A549 (cell line): ENCODE results near the gene GNAO1. TPM values are rescaled to one million over a fixed set of nuclear protein-coding genes. Genes with fewer than 3 reads are reported as not detected.

ENCODE experiments used
- ATAC-seq, 2 experiments: fragments of 200-7000 bp in 1 of 2; fragments of >200 bp in 1 of 2; cut with Nextera tagmentation in 1 of 2; cut with Tn5 transposase in 1 of 2; 3 replicates each; pipeline versions ENCODE4 v1.8.0 to v1.9.1; 2018 to 2020; ENCODE audit warnings: mild to moderate bottlenecking in 1 of 2, moderate library complexity in 1 of 2
- CTCF ChIA-PET: fragments of 300-600 bp; sonication (Branson Sonifier 250); formaldehyde crosslinking; extraction: SDS; loops from one replicate; lab custom pipeline; 2021; ENCODE audit warnings: antibody characterized with exemption, inconsistent platforms; lab: Yijun Ruan, JAX
- POLR2A ChIA-PET: fragments of 350-600 bp; formaldehyde crosslinking; extraction: SDS; loops from one replicate; lab custom pipeline; 2021; ENCODE audit warnings: antibody characterized with exemption, inconsistent platforms; lab: Yijun Ruan, JAX
- DNase-seq, 2 experiments: peaks; one replicate each; pipeline versions ENCODE4 v3.0.0 to v3.0.0-alpha.2; 2011 to 2016; ENCODE audit warnings: low read depth in 1 of 2, low spot score in 1 of 2
- FAIRE-seq: peaks from 2 replicates; lab custom pipeline; 2011; peaks lifted over from hg19 to GRCh38; lab: Jason Lieb, UNC
- H3K27ac ChIP-seq, 2 experiments: fragments of >200 bp; sonication (Bioruptor Twin); formaldehyde crosslinking; 3 replicates each; pipeline ENCODE4 v1.5.1; 2016 to 2017
- H3K4me1 ChIP-seq: fragments of >200 bp; sonication (Bioruptor Twin); formaldehyde crosslinking; 3 replicates; pipeline ENCODE4 v1.6.1; 2016
- H3K4me2 ChIP-seq: fragments of >200 bp; sonication (Bioruptor Twin); formaldehyde crosslinking; 3 replicates; pipeline ENCODE4 v1.6.1; 2016
- H3K4me3 ChIP-seq: fragments of >200 bp; sonication (Bioruptor Twin); formaldehyde crosslinking; 3 replicates; pipeline ENCODE4 v1.5.1; 2016
- H3K9me3 ChIP-seq: fragments of >200 bp; sonication (Bioruptor Twin); formaldehyde crosslinking; 3 replicates; pipeline ENCODE4 v1.6.1; 2016
- BHLHE40 ChIP-seq: IDR thresholded peaks from 2 replicates; pipeline ENCODE4 v1.6.1; 2012; ENCODE audit warnings: low read depth, low read length, inconsistent platforms
- CBX8 ChIP-seq: fragments of 200-600 bp; sonication (generic); IDR thresholded peaks from 2 replicates; pipeline ENCODE4 v1.6.1; 2016
- CHD2 ChIP-seq: fragments of 150-350 bp; IDR thresholded peaks from 2 replicates; pipeline ENCODE4 v1.6.1; 2014; ENCODE audit warnings: low read length; ENCODE audit not compliant: partially characterized antibody
- CHD4 ChIP-seq: fragments of 200-600 bp; sonication (generic); IDR thresholded peaks from 2 replicates; pipeline ENCODE4 v1.6.1; 2016; ENCODE audit warnings: antibody characterized with exemption, mild to moderate bottlenecking, borderline replicate concordance
- EHF ChIP-seq: fragments of 250-450 bp; sonication (Bioruptor Pico); IDR thresholded peaks from 2 replicates; pipeline ENCODE4 v1.5.0; 2020; ENCODE audit warnings: mild to moderate bottlenecking
- EHMT2 ChIP-seq: fragments of 200-600 bp; sonication (generic); IDR thresholded peaks from 2 replicates; pipeline ENCODE4 v1.6.1; 2016; ENCODE audit warnings: antibody characterized with exemption, low read depth, mild to moderate bottlenecking, moderate library complexity
- FOSB ChIP-seq: fragments of 250-450 bp; sonication (Bioruptor Pico); IDR thresholded peaks from 2 replicates; pipeline ENCODE4 v1.5.0; 2020; ENCODE audit warnings: mild to moderate bottlenecking, moderate library complexity
- FOSL2 ChIP-seq, 2 experiments: fragments of 450-650 bp in 1 of 2; fragments of >200 bp in 1 of 2; sonication (Bioruptor Twin) in 1 of 2; formaldehyde crosslinking; IDR thresholded peaks; 2 replicates each; pipeline versions ENCODE4 v1.5.0 to v1.6.1; 2016 to 2020; ENCODE audit warnings: mild to moderate bottlenecking in 1 of 2, moderate library complexity in 1 of 2
- FOXS1 ChIP-seq: fragments of 250-450 bp; sonication (Bioruptor Pico); IDR thresholded peaks from 2 replicates; pipeline ENCODE4 v1.5.0; 2020; ENCODE audit warnings: mild to moderate bottlenecking, moderate library complexity
- GATA3 ChIP-seq: IDR thresholded peaks from 2 replicates; pipeline ENCODE4 v1.6.1; 2012; ENCODE audit warnings: borderline replicate concordance
- HDAC2 ChIP-seq: fragments of 200-600 bp; sonication (generic); IDR thresholded peaks from 2 replicates; pipeline ENCODE4 v1.6.1; 2016
- HOXB5 ChIP-seq: fragments of 250-450 bp; sonication (Bioruptor Pico); IDR thresholded peaks from 2 replicates; pipeline ENCODE4 v1.5.0; 2020; ENCODE audit warnings: mild to moderate bottlenecking, moderate library complexity
- JUN ChIP-seq, 2 experiments: fragments of >200 bp; sonication (Bioruptor Twin); formaldehyde crosslinking; IDR thresholded peaks; 2 replicates in 1 of 2; 3 replicates in 1 of 2; pipeline ENCODE4 v1.6.1; 2016 to 2017
- KDM5A ChIP-seq: fragments of 200-600 bp; sonication (generic); IDR thresholded peaks from 2 replicates; pipeline ENCODE4 v1.6.1; 2016; ENCODE audit warnings: antibody characterized with exemption, mild to moderate bottlenecking
- MAFK ChIP-seq: fragments of 450-650 bp; IDR thresholded peaks from 2 replicates; pipeline ENCODE4 v1.6.1; 2014; ENCODE audit not compliant: partially characterized antibody
- NR3C1 ChIP-seq: fragments of >200 bp; sonication (Bioruptor Twin); formaldehyde crosslinking; IDR thresholded peaks from 3 replicates; pipeline ENCODE4 v1.6.1; 2017
- PHF8 ChIP-seq: fragments of 200-600 bp; sonication (generic); IDR thresholded peaks from 2 replicates; pipeline ENCODE4 v1.6.1; 2016; ENCODE audit warnings: low read depth, mild to moderate bottlenecking, antibody characterized with exemption, moderate library complexity, borderline replicate concordance
- RFX5 ChIP-seq: fragments of 450-650 bp; IDR thresholded peaks from 2 replicates; pipeline ENCODE4 v1.7.1; 2014; ENCODE audit warnings: antibody characterized with exemption, mild to moderate bottlenecking, moderate library complexity
- TP53 ChIP-seq: fragments of 250-450 bp; sonication (Bioruptor Pico); IDR thresholded peaks from 2 replicates; pipeline ENCODE4 v1.5.0; 2021; ENCODE audit warnings: mild to moderate bottlenecking, moderate library complexity
- ZC3H11A ChIP-seq: fragments of 450-650 bp; IDR thresholded peaks from 2 replicates; pipeline ENCODE4 v1.6.1; 2014; ENCODE audit warnings: antibody characterized with exemption, mild to moderate bottlenecking
- ZNF302 ChIP-seq: fragments of 250-450 bp; sonication (Bioruptor Pico); IDR thresholded peaks from 2 replicates; pipeline ENCODE4 v1.9.0; 2021; ENCODE audit warnings: inconsistent platforms, mild to moderate bottlenecking, moderate library complexity
- WGBS: methylation state at CpG from one replicate; pipeline ENCODE4 v1.1.6; 2017; ENCODE audit errors: missing lambda C conversion rate; 5-methylcytosine and 5-hydroxymethylcytosine counted together
- polyA plus RNA-seq, 4 experiments: library from polyadenylated mRNA; depleted of rRNA in 3 of 4; stranded (reverse); fragments of >200 nt; fragmentation: RNase III in 1 of 4; extraction: RNeasy Plus Mini Kit Qiagen cat#74134 plus additional on column Dnase treatment in 1 of 4; gene quantifications; 2 replicates in 3 of 4; 3 replicates in 1 of 4; pipeline ENCODE4 v1.2.3, GENCODE V29; 2011 to 2017
- TF ChIP-seq, protein P1 (sequence below): IDR thresholded peaks from 2 replicates; pipeline ENCODE4 v1.6.1; 2012; ENCODE audit warnings: low read depth, borderline replicate concordance
- TF ChIP-seq, protein P2 (sequence below): IDR thresholded peaks from 2 replicates; pipeline ENCODE4 v1.6.1; 2012
- TF ChIP-seq, protein P3 (sequence below): fragments of 450-650 bp; IDR thresholded peaks from 2 replicates; pipeline ENCODE4 v1.6.1; 2014; ENCODE audit warnings: antibody characterized with exemption
- TF ChIP-seq, protein P4 (sequence below): fragments of 250-450 bp; sonication (Bioruptor Pico); IDR thresholded peaks from 2 replicates; pipeline ENCODE4 v1.5.0; 2021; ENCODE audit warnings: mild to moderate bottlenecking, moderate library complexity, borderline replicate concordance
- TF ChIP-seq, protein P5 (sequence below): fragments of 200-600 bp; sonication (generic); IDR thresholded peaks from 2 replicates; pipeline ENCODE4 v1.6.1; 2016; ENCODE audit warnings: antibody characterized with exemption, mild to moderate bottlenecking, moderate library complexity
- TF ChIP-seq, protein P6 (sequence below): fragments of 250-450 bp; sonication (Bioruptor Pico); IDR thresholded peaks from 2 replicates; pipeline ENCODE4 v1.5.0; 2020; ENCODE audit warnings: low read depth, mild to moderate bottlenecking, moderate library complexity
- TF ChIP-seq, protein P7 (sequence below): IDR thresholded peaks from 2 replicates; pipeline ENCODE4 v1.6.1; 2012

Gene GNAO1
- polyA plus RNA-seq, 2 of the 4 experiments (the other 2 are of a cell fraction): 0.22 to 0.23 TPM

DNA sequence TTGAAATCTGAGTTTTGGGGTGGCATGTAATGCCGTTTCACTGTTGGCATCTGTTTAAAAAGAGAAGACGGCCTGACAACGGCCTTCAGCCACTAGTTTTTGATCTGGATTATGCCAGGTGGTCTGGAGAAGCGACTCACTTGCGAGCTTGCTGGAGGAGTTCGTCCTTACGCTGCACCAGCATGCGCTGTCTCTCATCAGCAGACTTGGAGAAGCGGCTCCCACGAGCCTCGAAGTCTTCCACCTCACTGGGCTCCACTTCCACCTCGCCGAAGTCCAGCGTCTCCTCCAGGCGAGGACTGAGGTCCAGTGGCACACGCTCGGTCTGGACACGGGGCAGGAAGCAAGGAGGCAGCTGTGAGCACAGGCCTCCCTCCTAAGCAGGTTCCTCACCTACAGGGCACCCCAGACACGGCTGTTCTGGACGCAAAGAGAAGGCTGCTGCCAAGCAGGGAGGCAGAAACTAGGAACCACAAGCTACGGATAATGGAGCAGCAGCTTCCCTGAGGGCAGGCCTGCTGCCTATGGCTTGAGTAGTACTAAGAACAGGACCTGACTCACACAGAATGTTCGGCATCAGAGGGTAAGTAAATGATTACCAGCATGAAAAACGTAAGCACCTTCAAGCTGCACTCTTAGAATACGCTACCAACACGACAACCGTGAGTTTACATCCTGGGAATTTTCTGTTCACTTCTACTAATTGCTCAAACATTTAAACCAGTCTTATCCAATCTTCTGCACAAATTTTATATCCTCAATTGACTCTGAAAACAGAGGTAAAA is 172.7 kb downstream of the GNAO1 start:
- ATAC-seq (no peak), FAIRE-seq (no peak), DNase-seq (no peak)
- ChIA-PET CTCF (interaction anchor here (1.2 to 2.6 kb wide), 7 partner anchors 8 to 338 kb away, joined by 3 to 9 read pairs (median 5); no protein-coding TSS in a partner anchor), POLR2A (no interaction called here)
- Histone ChIP-seq H3K4me1 (no peaks in the 10 kb centered on the region), H3K4me3 (no peak overlapping the region), H3K27ac (no peak overlapping the region), H3K4me2 (no peak overlapping the region), H3K9me3 (no peaks in the 10 kb centered on the region)
- WGBS: 89% methylated on average over 24 of the region's 26 CpGs
- TF ChIP-seq CBX8 (no peak), CHD4 (no peak), MAFK (no peak), HOXB5 (CRISPR knock-in tag) (no peak), ZNF302 (CRISPR knock-in tag) (no peak), FOXS1 (CRISPR knock-in tag) (no peak), EHMT2 (no peak), ZC3H11A (no peak), JUN (IDR thresholded peaks at IDR 0.05) (no peak), KDM5A (no peak), TP53 (CRISPR knock-in tag) (no peak), EHF (CRISPR knock-in tag) (no peak), GATA3 (no peak), BHLHE40 (no peak), CHD2 (no peak)
- TF ChIP-seq, protein P1, sequence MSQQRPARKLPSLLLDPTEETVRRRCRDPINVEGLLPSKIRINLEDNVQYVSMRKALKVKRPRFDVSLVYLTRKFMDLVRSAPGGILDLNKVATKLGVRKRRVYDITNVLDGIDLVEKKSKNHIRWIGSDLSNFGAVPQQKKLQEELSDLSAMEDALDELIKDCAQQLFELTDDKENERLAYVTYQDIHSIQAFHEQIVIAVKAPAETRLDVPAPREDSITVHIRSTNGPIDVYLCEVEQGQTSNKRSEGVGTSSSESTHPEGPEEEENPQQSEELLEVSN: no peak
- TF ChIP-seq, protein P2, sequence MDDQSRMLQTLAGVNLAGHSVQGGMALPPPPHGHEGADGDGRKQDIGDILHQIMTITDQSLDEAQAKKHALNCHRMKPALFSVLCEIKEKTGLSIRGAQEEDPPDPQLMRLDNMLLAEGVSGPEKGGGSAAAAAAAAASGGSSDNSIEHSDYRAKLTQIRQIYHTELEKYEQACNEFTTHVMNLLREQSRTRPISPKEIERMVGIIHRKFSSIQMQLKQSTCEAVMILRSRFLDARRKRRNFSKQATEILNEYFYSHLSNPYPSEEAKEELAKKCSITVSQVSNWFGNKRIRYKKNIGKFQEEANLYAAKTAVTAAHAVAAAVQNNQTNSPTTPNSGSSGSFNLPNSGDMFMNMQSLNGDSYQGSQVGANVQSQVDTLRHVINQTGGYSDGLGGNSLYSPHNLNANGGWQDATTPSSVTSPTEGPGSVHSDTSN: no peak
- TF ChIP-seq, protein P3, sequence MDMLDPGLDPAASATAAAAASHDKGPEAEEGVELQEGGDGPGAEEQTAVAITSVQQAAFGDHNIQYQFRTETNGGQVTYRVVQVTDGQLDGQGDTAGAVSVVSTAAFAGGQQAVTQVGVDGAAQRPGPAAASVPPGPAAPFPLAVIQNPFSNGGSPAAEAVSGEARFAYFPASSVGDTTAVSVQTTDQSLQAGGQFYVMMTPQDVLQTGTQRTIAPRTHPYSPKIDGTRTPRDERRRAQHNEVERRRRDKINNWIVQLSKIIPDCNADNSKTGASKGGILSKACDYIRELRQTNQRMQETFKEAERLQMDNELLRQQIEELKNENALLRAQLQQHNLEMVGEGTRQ: no peak
- TF ChIP-seq, protein P4, sequence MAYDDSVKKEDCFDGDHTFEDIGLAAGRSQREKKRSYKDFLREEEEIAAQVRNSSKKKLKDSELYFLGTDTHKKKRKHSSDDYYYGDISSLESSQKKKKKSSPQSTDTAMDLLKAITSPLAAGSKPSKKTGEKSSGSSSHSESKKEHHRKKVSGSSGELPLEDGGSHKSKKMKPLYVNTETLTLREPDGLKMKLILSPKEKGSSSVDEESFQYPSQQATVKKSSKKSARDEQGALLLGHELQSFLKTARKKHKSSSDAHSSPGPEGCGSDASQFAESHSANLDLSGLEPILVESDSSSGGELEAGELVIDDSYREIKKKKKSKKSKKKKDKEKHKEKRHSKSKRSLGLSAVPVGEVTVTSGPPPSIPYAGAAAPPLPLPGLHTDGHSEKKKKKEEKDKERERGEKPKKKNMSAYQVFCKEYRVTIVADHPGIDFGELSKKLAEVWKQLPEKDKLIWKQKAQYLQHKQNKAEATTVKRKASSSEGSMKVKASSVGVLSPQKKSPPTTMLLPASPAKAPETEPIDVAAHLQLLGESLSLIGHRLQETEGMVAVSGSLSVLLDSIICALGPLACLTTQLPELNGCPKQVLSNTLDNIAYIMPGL (CRISPR knock-in tag): no peak

DNA sequence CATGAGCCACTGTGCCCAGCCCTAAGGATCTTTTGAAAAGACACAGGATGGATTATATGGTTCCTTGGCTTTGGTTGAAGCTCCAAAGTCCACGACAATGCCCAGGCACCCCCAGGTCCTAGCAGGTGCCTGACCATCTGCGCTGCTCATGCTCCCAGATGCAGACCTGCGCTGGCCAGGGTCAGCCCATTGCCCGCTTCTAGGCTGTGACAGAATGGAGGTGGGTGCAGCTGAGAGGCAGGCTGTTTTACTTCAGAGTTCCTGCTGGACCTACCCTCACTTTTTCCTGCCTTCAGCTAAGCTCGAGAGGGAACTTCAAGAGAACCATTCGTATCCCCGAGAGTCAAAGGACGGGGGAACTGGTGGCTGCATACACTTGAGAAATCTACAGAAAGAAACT is 173.6 kb downstream of the GNAO1 start:
- FAIRE-seq: no peak
- CTCF ChIA-PET: interaction anchor here (1.2 to 2.6 kb wide), 4 partner anchors 8 to 337 kb away, joined by 3 to 9 read pairs (median 7); no protein-coding TSS in a partner anchor
- no peak for TF ChIP-seq ZC3H11A
- TF ChIP-seq PHF8: no peak
- no peak for TF ChIP-seq FOSL2 (IDR thresholded peaks at IDR 0.05)
- TF ChIP-seq FOSL2 (CRISPR knock-in tag; IDR thresholded peaks at IDR 0.05): no peak
- TF ChIP-seq, protein P5, sequence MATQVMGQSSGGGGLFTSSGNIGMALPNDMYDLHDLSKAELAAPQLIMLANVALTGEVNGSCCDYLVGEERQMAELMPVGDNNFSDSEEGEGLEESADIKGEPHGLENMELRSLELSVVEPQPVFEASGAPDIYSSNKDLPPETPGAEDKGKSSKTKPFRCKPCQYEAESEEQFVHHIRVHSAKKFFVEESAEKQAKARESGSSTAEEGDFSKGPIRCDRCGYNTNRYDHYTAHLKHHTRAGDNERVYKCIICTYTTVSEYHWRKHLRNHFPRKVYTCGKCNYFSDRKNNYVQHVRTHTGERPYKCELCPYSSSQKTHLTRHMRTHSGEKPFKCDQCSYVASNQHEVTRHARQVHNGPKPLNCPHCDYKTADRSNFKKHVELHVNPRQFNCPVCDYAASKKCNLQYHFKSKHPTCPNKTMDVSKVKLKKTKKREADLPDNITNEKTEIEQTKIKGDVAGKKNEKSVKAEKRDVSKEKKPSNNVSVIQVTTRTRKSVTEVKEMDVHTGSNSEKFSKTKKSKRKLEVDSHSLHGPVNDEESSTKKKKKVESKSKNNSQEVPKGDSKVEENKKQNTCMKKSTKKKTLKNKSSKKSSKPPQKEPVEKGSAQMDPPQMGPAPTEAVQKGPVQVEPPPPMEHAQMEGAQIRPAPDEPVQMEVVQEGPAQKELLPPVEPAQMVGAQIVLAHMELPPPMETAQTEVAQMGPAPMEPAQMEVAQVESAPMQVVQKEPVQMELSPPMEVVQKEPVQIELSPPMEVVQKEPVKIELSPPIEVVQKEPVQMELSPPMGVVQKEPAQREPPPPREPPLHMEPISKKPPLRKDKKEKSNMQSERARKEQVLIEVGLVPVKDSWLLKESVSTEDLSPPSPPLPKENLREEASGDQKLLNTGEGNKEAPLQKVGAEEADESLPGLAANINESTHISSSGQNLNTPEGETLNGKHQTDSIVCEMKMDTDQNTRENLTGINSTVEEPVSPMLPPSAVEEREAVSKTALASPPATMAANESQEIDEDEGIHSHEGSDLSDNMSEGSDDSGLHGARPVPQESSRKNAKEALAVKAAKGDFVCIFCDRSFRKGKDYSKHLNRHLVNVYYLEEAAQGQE: no peak
- TF ChIP-seq HDAC2: no peak
- TF ChIP-seq ZNF302 (CRISPR knock-in tag): no peak
- no peak for TF ChIP-seq RFX5
- no peak for TF ChIP-seq NR3C1
- TF ChIP-seq FOSB (CRISPR knock-in tag): no peak
- TF ChIP-seq, protein P6, sequence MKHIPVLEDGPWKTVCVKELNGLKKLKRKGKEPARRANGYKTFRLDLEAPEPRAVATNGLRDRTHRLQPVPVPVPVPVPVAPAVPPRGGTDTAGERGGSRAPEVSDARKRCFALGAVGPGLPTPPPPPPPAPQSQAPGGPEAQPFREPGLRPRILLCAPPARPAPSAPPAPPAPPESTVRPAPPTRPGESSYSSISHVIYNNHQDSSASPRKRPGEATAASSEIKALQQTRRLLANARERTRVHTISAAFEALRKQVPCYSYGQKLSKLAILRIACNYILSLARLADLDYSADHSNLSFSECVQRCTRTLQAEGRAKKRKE: no peak
- TF ChIP-seq, protein P7, sequence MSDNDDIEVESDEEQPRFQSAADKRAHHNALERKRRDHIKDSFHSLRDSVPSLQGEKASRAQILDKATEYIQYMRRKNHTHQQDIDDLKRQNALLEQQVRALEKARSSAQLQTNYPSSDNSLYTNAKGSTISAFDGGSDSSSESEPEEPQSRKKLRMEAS: no peak

More for the DNA sequence above, 173.6 kb downstream of the GNAO1 start:
- Histone ChIP-seq H3K4me1 (peaks cover 1% of the 10 kb centered on the region; the same call in 2 of the 3 replicates), H3K4me2 (no peak overlapping the region), H3K27ac (no peak overlapping the region), H3K4me3 (no peak overlapping the region), H3K9me3 (no peaks in the 10 kb centered on the region)
- DNase-seq (no peak), ATAC-seq (no peak)
- POLR2A ChIA-PET: no interaction called here
- 94% methylated on average over 8 of the region's 8 CpGs for WGBS
